GM21447 (cell line): ENCODE data around the gene CCDC85C.

ENCODE experiments used
- ATAC-seq: cut with Tn5 transposase; IDR thresholded peaks from one replicate; pipeline ENCODE4 v1.9.1; 2021; ENCODE audit not compliant: unreplicated experiment

Gene CCDC85C

GRCh38 chr14:99513946-99514551 lies 90.0 kb downstream of the CCDC85C start:
- ATAC-seq, result no peak

- no peak for ATAC-seq
Measured at GRCh38 chr14:99513183-99513694, 90.8 kb downstream of the CCDC85C start.

DNA sequence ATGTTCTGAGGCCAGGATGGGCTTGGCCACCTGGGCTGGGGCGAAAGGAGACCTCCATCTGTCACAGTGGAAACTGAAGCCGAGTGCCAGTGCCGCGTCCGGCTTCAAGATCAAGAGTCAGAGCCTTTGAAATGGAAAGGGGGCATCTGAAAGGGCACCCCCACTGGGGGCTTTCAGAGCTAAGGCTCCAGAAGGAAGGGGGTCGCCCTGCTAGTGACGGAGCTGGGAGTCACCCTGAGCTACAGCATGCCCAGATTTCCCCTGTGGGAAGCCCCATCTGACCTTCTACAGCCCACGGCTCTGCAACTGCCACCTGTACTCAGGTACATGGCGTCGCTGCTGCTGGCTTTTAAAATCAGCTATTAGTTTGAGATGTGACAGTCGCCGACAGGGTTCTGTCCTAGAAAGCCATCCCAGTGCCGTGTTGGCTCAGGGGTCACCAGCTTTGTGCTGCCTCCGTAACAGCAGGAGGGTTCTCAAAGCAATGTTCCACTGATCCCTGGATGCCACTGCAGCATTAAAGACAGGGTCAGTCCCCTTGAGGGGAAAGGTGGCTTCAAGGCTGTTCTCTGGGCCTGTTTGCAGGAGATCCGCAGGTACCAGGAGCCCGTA lies 91.3 kb downstream of the CCDC85C start:
- ATAC-seq, result no peak

DNA sequence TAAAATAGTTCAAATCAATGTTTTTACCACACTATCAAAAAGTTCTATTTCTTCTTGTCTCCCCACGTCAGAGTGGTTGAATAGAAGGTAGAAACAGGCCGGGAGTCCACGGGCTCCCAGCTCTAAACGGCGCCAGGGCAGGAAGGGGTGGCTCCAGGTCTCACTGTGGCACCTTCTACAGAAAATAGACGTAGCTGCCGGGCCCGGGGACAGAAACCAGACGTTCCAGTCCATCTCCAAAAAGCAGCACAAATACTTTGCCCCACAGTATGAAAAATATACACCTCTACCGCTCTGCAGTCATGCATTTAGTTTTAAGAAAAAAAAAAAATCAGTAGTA lies 91.9 kb downstream of the CCDC85C start:
- ATAC-seq, result no peak

DNA sequence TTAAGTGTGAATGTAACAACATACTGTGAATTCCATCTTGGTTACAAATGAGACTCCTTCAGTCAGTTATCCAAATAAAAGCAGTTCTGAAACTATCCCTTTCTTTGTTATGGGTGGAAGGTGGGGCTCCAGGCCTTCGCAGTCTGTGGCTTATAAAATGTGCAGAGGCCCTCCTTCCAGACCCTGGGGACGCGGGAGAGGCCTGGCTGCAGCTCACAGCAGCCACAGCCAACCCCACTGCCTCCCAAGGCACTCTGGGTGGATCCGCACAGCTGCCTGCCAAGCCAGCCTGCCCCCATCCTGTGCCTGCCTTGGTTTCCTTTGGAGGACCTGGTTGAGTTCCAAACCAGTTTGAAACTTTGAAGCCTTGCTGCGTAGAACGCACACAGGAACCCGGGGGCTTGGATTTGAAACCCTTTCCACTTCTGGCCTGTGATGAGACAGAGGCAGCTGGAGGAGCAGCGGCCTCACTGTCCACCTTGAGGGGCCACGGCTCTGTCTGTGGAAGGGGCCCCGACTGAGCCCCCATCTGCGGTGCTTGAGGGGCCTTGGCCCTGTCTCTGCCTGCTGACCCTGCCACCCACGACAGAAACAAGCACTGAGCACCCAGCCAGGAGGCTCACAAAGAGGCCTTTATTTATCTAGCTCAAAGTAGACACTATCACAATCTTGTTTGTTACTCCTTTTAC lies 92.4 kb downstream of the CCDC85C start:
- no peak for ATAC-seq

DNA sequence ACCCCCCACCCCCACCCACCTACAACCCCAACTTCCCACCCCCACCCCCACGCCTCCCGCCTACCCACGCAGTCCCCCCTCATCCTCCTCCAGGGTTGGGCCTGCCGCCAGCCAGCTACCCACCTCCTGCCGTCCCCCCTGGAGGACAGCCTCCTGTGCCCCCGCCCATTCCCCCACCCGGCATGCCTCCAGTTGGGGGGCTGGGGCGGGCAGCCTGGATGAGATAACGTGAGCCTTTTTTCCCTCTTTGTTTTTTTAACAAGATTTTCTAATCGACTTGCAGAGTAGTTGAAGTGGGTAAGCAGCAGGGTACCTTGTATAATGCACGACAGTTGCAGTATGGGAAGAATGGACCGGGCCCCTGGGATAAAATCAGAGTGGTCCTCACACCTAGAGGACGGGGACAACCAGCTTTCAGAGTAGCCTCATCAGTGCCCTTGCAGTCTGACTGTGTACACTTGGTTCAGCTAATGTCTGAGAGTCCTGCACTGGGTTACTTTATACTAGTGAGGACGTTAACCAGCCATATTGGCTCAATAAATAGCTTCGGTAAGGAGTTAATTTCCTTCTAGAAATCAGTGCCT lies 93.4 kb downstream of the CCDC85C start:
- no peak for ATAC-seq

DNA sequence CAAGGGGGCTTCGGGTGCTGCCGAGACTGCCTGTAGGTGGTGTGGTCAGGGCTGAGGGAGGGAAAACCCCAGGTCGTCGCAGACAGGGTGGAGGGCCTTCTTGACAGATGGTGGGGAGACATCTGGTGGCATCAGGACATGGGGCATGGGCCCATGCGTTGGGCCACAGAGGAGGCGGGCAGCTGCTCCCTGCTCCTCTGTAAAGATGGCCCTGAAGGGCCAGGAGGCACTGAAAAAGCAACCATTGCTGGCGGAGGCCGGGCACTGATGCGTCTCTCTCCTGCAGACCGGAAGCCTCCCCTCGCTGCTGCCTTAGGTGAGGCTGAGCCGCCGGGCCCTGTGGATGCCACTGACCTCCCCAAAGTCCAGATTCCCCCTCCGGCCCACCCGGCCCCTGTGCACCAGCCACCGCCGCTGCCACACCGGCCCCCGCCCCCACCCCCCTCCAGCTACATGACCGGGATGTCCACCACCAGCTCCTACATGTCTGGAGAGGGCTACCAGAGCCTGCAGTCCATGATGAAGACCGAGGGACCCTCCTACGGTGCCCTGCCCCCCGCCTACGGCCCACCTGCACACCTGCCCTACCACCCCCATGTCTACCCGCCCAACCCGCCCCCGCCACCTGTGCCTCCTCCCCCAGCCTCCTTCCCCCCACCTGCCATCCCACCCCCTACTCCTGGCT lies 94.0 kb downstream of the CCDC85C start:
- no peak for ATAC-seq

DNA sequence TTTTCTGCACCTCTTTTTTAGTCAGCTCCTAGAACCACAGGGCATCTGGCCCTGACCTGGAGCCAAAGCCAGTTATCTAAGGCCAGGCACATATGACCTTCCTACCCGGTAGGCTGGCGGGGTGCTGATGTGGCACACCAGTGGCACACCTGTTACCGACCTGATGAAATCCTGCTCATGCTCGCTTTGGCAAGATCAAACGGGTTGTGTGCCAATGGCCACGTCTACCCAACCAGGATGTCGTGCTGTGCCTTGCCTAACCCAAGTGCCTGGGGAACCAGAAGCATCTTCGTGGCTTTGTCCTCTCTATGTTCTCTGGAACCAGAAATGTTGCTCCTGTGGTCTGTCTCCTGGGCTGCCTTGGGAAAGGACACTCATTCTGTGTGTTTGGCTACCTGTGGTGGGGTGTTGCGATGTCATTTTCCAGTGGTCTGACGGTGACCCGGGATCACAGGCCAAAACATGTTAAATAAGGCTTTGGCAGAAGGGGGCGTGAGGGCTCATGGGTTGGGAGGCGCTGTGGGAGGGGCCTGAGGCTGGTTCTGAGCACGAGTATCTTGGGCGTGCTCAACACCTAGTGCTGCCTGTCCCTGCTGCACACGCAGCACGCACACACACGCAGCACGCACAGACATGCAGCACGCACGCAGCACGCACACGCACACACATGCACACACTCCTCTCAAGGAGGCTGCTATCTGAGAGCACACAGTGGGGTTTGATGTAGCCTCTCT lies 94.9 kb downstream of the CCDC85C start:
- ATAC-seq, result no peak

DNA sequence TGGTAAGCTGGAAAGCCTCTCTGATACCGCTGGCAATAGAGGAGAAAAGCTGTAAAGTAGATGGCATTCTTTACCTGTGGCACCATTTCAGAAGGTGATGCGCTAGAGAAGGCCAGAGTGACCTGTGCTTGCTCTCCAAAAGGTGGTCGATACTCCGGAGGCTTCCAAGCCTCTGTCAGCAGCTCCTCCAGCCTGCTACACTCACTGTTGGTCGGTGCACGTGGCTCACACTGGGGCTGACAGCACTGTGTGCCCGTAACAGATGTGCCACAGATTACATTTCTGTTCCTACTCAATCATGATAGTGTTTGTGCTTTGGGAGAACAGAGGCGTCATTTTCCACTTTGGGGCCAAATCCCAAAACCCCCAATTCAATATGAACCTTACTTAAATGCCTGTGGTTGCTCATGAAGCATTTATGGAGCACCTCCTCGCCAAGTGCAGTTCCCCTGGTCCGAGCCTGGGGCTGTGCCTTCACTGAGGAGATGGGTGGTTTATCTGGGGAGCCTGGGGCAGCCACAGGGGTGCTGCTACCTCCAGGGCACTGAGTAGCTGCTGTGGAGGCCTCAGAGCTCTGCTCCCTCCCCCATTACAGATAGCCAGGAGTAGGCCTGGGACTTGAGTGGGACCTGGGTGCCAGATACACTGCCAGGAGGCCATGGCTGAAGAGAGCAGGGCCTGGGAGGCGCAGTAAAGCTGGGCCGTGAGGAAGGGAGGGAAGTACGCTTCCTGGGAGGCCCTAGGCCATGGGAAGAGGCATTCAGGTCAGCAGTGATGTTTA lies 96.0 kb downstream of the CCDC85C start:
- ATAC-seq, result no peak

DNA sequence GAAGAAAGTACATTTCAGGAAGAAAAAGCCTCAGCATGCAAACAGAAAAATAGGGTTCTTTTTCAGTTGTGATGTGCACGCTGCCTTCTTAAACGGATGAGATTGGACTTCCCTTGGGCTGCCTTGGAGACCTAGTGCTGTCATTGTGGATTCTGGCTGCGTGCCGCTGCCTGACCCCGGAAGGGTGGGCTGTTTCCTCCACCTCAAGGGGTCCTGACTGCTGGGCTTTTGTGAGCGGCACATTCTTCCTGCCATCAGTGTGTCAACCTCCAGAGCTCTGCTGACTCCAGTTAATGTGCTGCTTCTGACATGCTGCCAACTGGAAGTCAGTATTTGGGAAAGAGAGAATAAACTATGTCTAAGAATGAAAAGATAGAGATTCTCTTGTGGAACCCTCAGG lies 97.7 kb downstream of the CCDC85C start:
- no peak for ATAC-seq

- no peak for ATAC-seq
Measured at GRCh38 chr14:99505089-99505488, 98.9 kb downstream of the CCDC85C start.

- no peak for ATAC-seq
Measured at GRCh38 chr14:99503848-99504453, 100.1 kb downstream of the CCDC85C start.

DNA sequence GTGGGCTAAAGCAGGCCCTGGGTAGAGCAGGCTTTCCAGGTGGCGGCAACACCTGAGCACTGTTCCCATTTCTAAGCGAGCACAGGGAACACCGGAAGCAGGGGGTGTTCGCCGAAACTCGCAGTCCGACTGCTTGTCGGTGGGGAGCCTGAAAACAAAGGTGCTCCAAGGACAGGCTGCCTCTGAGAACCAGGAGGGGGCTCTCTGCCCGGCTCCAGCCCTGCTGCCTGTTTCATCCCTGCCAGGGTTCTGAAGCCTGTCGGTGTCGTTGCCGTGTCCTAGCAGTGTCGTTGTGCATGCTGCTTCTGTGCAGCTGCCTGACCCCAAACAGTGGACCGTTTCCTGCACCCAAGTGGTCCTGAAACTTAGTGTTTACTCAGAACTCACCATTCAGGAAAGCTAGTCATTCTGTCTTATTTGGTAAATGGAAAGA lies 101.0 kb downstream of the CCDC85C start:
- ATAC-seq, result no peak

GRCh38 chr14:99497894-99498293 lies 106.1 kb downstream of the CCDC85C start:
- ATAC-seq, result no peak

DNA sequence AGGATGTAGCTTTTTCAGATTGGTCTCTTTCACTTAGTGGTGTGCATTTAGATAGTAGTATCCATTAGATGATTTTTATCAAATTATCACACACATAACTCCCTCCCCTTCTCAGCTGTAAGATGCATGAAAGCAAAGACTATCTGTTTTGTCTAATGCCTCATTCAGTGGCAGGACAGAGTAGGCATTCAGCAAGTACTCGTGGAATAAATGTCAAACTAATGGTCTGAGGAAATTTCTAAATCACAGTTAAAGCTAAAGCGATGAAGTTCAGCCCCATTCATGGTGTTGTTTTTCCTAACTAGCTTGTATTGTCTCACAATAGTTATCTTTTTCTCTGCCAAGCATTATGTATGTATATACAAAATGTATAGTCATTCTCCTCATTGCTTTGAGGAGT lies 106.7 kb downstream of the CCDC85C start:
- no peak for ATAC-seq

GRCh38 chr14:99484106-99484505 lies 119.9 kb downstream of the CCDC85C start:
- no peak for ATAC-seq

DNA sequence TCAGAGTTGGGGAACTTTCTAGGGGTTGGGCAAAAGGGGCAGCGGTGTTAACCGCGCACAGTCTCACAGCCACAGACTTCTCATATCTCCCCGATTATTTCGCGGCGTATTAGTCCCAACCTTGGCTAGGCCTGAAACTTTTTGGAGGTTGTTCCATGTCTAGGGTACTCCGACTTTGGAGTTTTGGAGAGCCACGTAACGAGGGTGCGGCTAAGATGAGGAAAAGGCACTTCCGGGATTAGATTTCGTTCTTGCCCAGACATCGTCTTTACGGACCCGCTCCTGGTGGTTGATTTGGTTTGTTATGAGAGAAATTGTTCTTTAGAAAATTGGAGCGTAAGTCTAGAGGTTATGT lies 122.3 kb downstream of the CCDC85C start:
- no peak for ATAC-seq

- ATAC-seq, result peak; percentile 84
Measured at GRCh38 chr14:99480917-99481744, 122.9 kb downstream of the CCDC85C start, which contains the start of gene CCNK. TSS of gene CCNK (plus strand) at chr14:99481409. CDS start at chr14:99492678, 11,269 bp downstream.
